AML-193 (cell line): Measurements from ENCODE around the gene MAD1L1.

Experiments used
- DNase-seq, 2 experiments: peaks; one replicate each; lab custom pipeline; 2025; lab: John Stamatoyannopoulos, UW

MAD1L1 gene

DNA sequence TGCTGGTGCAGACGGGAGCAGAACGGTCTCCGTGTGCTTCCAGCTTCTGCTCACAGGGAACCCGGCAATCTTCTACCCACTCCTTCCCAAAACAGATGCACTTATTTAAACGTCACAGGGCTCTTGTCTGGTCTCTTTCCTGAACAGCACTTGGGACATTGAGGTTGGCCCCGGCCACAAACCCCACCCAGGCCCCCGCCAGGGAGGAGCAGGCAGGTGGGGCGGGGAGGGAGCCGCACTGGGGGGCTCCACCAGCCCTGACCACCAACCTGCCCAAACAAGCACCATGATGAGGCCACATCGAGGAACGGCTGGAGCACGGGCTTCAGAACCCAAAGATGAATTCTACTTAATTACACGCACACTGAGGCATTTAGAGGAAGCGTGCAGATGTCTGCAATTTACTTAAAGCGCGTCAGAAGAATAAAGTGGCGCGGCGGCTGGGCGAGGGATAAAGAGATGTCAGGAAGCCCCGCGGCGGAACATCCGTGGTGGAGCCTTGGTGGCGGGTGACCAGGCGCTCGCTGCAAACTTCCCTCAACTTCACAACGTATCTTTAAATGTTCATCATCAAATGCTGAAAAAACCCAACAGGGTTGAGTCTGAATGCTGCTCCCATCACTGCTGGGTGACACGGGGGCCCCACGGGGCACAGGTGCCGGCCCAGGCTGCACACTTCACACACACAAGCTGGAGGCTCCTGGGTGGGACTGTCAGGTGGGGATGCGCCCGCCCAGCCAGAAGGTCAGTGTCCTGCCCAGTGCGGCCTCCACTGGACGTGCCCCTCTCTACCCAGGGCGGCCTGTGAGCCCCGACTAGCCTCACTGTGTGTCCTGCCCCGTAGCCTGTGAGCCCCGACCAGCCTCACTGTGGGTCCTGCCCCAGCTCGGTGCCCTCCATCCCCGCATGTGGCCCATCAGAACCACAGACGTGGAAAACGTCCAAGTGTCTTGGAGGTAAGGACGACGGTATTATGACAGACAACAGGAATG is 279.2 kb downstream of the MAD1L1 start:
- no peak for DNase-seq

DNA sequence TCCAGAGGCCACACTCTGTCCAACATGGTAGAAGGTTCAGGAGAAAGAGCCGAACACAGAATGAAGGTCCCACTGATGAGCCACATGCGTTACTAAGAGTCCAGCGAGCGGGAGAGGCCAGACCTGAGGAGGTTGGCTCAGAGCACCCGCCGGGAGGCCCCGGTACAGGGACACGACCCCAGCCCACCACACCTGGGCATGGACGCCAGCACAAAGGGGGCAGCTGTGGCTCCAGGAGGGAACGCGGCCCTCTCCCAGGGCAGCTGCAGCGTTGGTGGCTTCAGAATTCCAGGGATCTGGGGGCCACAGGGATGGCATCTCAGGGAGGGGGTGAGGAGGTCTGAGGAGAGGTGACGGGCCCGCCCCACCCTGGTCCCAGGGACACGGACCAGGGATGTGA is 280.0 kb downstream of the MAD1L1 start:
- no peak for DNase-seq

DNA sequence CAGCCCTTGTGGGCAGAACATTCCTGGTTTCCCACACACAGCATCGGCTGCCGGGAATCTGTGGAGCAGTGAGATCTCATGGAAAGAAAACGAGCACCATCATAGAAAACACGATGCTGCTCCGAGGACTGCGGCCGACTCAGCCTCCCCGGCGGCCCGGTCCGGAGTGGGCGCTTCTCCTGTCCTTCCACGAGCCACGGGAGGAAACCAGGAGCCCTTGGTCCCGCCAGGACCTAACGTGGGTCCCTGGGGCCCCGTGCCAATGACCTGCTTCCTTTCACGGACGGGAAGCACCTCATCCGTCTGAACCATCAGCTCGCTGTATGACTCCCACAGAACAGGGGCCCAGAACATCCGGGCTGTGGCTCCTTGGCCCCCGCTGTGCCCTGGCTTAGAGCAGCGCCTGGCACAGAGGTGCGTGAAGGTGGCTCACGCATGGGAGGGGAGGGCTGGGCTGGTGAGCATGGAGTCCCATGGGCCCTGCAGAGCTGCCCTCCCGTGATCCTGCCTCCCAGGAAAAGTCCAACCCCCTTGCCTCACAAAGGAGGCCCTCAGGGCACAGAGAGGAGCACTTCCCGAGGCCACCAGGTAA is 280.5 kb downstream of the MAD1L1 start:
- DNase-seq: no peak

DNA sequence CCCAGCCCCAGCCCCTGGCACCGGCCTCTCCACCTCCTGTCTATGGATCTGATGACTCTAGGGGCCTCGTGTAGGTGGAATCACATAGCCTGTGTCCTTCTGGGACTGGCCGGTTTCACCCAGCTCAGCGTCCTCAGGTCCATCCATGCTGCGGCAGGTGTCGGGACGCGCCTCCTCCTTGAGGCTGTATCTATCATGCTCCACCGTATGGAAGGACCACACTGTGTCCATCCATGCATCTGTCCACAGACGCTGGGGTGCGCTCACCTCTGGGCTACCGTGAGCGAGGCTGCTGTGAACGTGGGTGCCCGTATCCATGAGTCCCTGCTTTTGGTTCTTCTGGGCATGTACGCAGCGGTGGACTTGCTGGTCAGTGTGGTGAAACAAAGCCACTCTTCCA is 281.1 kb downstream of the MAD1L1 start:
- no peak for DNase-seq

DNA sequence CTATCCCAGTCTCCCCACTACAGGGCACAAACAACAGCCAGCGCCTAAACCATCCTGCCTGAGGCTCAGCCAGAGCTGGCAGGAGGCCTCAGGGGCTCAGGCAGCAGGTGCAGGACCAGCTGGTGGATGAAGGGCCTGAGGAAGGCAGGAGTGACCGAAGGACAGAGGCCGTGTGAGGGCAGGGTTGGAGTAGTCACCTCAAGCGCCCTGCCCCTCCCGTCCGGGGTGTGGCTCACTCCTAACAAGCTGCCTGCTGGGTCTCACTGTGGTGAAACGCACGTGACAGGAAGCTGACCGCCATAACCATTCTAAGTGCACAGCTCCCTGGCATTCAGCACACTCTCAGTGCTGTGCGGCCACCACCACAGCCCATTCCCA is 281.6 kb downstream of the MAD1L1 start:
- DNase-seq: no peak

DNA sequence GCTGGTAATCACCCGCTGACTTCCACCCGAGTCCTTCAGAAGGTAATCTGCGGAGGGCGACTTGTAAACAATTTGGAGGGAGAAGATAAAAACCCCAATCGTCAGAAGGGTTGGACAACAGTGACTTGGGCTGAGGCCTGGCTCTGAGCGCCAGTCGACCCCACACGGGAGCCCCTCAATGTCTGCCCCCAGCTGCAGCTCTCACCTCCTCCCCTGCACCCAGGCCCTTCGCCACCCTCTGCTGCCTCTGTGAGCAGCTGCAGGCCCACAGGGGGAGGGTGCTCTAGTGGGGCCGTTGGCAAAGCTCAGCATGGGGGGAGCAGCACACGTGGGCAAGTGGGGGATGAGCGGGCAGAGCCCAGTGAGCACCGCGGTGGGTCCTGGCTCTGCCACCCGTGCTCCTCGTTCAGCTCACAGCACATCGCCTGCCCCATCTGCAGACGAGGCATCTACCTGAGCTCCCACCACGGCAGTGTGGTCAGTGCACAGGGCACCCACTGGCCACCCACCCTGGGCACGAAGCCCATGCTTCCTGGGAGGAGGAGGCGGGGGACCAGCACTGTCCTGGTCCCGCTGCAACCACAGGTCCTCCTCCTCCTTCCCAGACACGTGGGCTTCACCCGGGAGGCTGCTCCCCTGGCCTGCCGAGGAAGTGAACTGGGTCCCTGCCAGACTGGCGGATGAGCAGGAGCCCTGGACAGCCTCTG is 282.1 kb downstream of the MAD1L1 start:
- DNase-seq: no peak

DNA sequence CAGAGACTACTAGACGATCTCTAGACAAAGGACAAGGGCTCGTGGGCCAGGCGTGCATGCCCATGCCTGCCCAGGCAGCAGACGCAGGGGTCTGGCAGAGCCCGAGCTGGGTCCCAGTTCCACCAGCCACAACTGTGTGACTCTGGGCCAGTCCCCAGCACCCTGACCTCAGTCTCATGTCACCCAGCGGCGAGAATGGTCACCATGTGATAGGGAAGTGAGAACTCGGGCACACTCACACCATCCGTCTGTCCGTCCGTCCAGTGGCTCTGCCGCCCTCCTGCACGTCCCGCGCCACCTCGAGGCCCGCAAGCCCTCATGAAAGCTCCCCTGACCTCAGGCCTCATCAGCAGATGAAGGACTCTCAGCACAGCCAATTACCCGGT is 282.7 kb downstream of the MAD1L1 start:
- no peak for DNase-seq

DNA sequence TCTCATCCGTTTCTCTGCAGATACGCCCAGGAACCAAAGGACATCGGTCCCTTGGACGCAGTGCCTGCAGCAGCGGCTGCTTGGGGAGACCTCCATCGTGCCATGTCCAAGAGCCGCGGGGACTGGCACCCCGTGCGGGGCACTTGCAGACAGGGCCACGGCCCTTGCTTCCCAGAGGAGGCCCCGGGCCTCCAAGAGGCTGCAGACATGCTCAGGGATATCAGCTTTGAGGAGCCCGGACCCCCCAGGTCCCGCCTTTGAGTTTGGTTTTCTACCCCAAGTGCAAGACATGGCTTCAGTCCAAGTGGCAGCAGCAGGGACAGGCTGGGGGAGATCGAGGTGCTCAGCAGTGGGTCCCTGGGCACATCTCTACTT is 283.1 kb downstream of the MAD1L1 start:
- no peak for DNase-seq

DNA sequence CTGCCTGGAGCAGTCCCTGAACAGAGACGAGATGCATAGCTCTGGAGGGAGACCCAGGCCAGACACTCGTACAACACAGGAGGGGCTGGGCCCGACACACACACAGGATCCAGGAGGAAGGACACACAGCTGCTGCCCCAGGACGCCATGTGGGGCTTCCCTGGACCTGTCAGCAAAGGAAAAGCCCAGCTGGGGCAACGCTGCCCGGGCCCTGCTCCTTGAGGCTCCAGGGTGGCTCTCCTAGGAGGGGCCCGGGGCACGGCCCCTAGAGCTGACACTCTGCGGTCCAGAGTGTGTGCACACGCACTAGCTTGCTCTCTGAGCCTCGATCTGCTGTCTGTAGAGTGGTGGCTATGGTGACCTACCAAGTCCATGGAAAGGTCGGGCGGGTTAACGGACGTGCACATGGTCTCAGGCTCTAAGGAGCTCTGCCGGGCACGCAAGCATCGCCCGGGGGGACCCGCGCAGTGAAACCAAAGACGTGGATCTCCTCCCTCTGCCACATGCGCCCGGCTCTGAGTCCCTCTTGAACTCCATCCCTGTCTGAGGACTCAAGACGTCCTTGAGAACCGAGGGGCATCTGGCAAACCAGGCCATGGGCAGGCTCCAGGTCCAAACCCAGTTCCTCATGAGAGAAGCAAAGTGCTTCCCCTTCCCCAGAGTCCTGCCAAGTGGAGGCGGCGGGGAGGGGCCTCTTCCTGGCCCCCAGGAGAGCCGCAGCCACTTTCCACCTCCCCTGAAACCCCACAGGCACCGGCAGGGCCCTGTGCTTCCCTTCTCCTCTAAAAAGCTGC is 283.7 kb downstream of the MAD1L1 start:
- DNase-seq: no peak

DNA sequence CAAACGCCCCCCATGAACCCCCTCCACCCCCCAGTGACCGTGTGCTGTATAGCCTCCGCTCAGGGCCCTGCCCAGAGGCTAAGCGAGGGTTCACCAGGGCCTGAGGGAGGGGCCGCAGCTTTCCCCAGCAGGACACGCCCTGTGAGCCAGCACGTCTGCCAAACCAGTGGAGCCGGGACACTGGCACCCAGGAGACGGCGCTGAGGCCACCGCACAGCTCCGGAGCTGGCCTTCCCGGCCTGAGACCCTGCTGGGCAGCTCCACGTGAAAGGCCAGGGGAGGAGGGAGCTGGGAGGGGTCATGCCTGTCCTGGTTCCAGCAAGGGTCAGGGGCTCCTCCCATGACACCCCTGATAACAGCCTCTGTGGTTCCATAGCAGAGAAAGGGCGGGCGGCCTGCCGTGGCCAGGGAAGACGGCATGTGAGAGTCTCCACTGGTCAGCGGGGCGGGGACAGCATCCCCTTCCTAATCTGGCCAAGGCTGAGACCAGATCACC is 284.4 kb downstream of the MAD1L1 start:
- no peak for DNase-seq

DNA sequence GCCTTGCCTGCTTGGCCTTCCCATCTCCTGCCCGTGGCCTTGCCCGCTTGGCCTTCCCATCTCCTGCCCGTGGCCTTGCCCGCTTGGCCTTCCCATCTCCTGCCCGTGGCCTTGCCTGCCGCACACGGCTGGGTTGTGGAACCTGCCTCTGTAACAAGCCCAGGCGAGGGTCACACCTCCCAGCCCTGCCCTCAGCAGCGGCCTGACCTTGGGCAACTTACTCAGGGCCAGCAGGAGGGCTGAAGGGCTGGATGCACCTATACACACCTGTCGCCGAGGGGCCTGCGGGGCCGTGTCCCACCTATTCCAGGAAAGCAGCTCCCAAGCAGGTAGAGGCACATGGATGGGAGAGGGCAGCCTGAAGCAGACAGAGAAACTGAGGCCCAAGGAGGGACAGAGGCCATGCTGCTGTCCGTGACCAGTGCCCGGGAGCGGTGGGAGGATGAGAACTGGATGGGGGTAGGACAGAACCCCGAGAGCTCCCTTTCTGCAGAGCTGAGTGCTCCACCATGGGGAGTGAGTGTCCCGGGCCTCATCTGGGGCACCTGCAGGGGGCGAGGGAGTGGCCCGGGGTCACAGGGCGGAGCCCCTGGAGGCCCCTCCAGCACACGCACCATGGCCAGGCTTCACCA is 285.0 kb downstream of the MAD1L1 start:
- no peak for DNase-seq

DNA sequence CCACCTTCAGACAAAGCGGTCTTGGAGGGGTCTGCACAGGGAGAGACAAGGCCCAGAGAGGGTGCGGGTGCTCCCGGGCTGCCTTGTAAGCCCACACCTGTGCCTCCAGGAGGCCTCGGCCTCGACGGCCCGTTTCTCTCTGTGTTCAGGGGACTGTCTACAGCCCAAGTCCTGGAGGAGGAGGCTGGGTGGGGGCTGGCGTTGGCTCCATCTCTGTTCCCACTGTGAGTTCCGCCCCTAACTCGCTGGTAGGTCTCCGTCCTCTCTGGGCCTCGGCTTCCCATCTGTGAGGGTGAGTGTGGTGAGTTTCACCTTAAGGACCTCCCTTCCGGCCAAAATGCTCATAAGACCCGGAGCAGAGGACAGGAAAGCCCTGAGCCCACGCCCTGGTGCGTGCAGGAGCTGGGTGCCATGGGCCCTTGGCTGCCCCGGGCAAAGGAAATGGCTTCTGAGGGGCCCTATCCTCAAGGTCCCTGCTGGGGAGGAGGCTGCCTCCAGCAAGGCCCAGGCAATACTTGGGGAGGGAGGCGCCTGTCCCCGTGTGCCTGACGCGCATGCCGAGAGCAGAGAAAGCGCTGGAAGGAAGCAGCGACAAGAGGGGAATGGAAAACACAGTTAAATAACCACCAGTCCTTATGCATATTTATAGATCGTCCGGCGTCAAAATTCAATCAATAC is 285.8 kb downstream of the MAD1L1 start:
- DNase-seq: no peak

DNA sequence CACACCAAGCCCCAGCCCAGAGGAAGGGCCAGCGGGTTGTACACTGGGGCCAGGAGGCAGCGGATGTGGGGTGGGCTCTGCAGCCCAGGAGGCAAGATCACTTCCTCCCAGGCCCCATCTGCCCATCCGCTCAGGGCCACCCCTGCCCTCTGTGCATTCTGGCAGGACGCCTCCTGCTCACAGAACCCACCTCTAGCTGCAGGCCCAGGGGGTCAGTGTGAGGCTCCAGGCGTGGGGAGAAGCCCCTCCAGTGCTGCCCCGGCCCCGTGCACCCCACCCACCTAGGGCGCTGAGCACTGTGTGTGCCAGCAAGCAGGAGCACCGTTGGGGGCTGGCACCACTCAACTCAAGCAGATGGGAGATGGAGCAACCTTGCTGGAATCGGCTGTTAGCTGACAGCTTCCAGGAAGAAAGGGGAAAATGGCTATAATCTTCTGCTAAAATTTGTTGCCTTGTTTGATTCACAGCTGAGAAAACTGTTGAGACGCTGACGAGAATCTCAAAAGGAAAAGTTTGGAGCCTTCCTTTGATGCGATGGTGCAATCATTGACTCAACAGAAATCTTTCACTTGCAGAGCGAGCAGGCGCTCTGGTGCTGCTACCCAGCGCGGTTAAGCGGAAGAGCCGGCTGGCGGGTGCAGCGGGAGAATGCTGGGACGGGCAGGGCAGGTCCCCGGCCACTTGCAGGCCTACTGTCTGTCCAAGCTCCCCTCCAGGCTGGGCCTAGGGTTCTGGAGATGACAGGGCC is 286.5 kb downstream of the MAD1L1 start:
- no peak for DNase-seq

DNA sequence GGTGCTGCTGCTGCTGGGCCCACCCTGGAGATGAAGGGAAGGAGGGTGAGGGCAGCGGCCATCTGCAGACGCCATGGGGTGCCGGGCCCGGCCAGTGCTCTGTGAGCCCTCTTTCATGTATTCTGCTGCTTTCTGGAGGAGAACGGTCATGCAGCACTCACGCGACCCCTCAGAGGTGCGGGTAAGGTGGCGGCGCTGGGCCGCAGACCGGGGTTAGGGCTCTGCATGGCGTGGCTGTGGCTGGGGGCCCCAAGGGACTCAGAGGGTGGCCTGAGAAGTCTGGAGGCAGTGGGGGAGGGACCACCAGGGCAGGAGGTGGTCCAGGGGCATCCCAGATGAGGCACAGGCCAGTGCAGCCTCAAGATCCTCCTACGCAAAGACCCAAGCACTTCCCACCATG is 287.2 kb downstream of the MAD1L1 start:
- DNase-seq: no peak

DNA sequence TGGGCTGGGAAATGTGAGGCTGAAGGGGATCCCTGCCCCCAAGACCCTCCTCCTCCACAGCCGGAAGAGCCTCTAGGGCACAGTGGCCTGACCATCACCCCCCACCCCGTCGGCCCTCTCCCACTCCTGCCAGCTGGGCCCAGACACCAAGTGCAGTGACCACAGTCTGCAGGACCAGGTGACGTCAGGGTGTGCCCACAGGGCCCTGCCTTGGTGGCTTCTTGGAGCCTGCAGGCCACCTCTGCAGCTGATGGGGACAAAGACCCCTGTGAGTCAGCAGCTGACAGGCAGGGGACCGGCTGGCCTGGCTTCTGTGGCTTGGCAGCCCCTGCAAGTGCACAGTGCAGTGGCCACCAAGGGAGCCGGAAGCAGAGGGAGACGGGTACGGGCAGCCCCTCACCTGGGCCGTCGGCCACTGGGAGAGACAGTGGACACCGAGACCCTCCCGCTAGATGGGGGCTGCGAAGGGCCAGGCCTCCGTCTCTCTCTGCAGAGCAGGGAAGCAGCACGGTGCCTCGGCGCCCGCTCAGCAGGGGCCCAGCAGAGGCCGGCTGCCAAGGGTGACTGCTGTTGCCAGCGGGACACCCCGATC is 288.0 kb downstream of the MAD1L1 start:
- no peak for DNase-seq

DNA sequence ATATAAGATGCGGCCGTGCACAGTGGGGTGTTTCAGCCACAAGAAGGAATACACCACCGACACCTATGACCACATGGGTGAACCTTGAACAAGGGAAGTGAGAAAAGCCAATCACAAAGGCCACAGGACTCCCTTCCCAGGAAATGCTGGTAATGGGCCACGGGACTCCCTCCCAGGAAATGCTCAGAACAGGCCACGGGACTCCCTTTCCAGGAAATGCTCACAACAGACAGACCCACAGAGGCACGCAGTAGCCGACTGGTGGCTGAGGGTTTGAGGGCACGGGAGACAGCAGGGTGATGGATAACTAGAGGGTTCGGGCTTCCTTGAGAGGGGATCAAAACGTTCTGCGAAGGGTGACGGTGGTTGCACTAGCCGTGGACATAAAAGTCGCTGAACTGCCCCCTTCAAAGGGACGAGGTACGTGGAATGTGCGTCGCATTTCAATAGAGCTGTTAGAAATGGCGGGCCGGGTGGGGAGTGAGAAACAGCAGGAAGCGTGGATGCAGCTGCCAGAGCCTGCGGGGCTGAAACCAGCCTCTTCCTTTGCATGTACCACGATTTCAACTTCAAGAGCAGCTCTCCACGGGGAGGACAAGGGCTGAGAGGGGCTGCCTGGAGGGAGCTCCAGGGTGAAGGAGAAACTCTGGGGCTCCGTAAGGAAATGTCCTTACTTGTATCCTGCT is 288.7 kb downstream of the MAD1L1 start:
- no peak for DNase-seq

DNA sequence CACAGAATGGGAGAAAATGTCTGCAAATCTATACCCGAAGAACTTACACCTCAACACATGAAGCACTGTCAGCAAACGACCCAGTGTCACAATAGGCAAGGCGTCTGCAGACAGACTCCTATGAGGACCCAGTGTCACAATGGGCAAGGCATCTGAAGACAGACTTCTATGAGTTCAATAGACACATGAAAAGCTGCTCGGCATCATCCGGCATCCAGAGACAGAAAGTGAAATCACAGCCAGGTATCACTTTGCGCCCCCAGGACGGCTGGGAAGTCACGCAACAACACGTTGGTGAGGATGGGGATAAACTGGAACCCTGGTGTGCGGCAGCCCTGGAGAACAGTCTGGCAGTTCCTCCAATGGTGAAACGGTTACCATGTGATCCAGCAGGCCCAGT is 289.4 kb downstream of the MAD1L1 start:
- no peak for DNase-seq

DNA sequence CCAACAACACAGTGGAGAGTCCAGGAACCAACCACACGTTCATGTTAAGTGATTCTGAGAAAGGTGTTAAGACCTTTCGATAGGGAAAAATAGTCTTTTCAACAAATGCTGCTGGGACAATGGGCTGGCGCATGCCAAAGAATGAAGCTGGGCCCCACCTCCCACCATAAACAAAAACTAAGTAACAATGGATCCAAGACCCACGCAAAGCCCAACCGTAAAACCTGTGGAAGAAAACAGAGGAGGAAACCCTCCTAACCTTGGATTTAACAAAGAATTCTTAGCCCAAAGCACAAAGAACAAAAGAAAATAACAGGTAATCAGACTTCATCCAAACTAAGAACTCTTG is 289.8 kb downstream of the MAD1L1 start:
- DNase-seq: no peak

DNA sequence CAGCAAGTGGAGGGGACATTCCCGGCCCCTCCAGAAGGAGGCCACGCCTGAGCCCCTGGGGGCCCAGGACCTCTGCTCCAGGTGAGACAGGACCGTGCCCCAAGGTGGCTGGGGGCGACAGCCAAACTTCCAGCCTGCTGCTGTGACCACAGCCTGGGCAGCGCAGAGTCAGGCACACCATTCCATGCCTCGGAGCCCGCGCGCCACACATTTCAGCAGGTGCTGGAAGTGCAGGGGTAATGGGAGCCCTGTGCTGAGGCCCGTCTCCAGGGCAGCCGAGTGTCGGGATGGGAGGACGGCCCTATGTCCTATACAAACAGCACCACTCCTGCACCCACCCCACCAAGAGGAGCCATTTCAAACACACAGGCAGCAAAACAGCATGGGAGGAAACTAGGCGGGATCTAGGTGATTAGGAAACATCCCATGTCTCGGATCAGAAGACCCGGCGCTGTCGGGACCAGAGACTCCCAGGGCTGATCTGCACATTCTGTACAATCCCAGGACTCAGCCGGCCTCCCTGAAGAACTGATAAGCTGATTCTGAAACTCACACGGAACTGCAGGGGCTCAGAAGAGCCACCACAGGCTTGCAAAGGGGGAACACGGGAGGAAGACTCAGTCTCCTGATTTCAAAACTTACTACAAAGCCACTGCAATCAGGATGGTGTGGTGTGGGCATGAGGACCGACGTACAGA is 290.4 kb downstream of the MAD1L1 start:
- no peak for DNase-seq
